Measurements from ENCODE around the gene HCFC1. TPM values are rescaled to one million over a fixed set of nuclear protein-coding genes. Genes with fewer than 3 reads are reported as not detected.

Gene HCFC1
- total RNA-seq, 1 donor from 2014 or later = 61.2 TPM

DNA sequence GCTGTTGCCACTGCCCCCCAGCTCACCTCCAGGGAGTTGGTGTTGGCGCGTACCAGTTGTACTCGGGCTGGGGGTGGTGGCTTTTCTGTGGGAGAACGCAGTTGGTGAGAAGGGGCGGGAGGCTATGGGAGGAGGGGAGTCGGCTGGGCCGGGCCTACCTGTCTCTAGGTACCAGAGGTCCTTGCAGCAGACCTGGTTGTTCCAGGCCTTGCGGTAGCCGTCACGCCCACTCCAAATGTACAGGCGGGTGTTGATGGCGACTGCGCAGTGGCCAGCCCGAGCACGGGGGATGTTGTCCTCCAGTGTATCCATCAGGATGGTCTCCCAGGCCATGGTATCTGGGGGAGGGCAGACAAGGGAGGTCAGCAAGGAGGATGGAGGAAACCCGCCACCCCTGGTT lies 11.5 kb downstream of the HCFC1 start:
- H3K27me3 ChIP-seq (ENCODE audit: insufficient read depth, low read length) = no peaks in the 10 kb centered on the region
- no peak overlapping the region for H3K4me3 ChIP-seq (ENCODE audit: insufficient read depth, low read depth, low read length)
- no peaks in the 10 kb centered on the region for H3K9me3 Mint-ChIP-seq (ENCODE audit: unreplicated experiment)
- no peaks in the 10 kb centered on the region for H3K4me1 ChIP-seq (ENCODE audit: insufficient read depth, low read length)
- no peaks in the 10 kb centered on the region for H3K9me3 ChIP-seq (ENCODE audit: insufficient read depth, low read depth, low read length)
- no peak overlapping the region for H3K27ac ChIP-seq (ENCODE audit: low read depth, low read length)
- H3K27ac Mint-ChIP-seq (ENCODE audit: unreplicated experiment) = peak overlapping the region; percentile 66
- no peak overlapping the region for H3K4me3 Mint-ChIP-seq (ENCODE audit: unreplicated experiment)
- no peak overlapping the region for H3K9ac ChIP-seq (ENCODE audit: low read length)
- peaks cover 45% of the 10 kb centered on the region for H3K79me2 ChIP-seq (ENCODE audit: insufficient read depth, low read length)
- H3K4me2 ChIP-seq (ENCODE audit: low read length) = no peak overlapping the region
- H3K36me3 Mint-ChIP-seq (ENCODE audit: low read depth, unreplicated experiment) = peaks cover 7% of the 10 kb centered on the region
- peaks cover 5% of the 10 kb centered on the region for H3K36me3 ChIP-seq (ENCODE audit: insufficient read depth, low read length)
- H4K20me1 ChIP-seq (ENCODE audit: insufficient read depth, low read length) = peaks cover 43% of the 10 kb centered on the region
- H2AFZ ChIP-seq (ENCODE audit: low read depth, low read length) = no peak overlapping the region
- H3K27me3 Mint-ChIP-seq (ENCODE audit: low read depth, unreplicated experiment) = no peaks in the 10 kb centered on the region
- H3K4me1 Mint-ChIP-seq (ENCODE audit: low read depth, unreplicated experiment) = no peaks in the 10 kb centered on the region
- DNase-seq (ENCODE audit: low read depth) (no peak), FAIRE-seq (no peak)
- TF ChIP-seq, protein P1, sequence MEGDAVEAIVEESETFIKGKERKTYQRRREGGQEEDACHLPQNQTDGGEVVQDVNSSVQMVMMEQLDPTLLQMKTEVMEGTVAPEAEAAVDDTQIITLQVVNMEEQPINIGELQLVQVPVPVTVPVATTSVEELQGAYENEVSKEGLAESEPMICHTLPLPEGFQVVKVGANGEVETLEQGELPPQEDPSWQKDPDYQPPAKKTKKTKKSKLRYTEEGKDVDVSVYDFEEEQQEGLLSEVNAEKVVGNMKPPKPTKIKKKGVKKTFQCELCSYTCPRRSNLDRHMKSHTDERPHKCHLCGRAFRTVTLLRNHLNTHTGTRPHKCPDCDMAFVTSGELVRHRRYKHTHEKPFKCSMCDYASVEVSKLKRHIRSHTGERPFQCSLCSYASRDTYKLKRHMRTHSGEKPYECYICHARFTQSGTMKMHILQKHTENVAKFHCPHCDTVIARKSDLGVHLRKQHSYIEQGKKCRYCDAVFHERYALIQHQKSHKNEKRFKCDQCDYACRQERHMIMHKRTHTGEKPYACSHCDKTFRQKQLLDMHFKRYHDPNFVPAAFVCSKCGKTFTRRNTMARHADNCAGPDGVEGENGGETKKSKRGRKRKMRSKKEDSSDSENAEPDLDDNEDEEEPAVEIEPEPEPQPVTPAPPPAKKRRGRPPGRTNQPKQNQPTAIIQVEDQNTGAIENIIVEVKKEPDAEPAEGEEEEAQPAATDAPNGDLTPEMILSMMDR (IDR thresholded peaks at IDR 0.05; ENCODE audit: insufficient read depth, low read depth, low read length) = no peak
- TF ChIP-seq EZH2 (IDR thresholded peaks at IDR 0.05; ENCODE audit: insufficient read depth, low read length) = no peak

DNA sequence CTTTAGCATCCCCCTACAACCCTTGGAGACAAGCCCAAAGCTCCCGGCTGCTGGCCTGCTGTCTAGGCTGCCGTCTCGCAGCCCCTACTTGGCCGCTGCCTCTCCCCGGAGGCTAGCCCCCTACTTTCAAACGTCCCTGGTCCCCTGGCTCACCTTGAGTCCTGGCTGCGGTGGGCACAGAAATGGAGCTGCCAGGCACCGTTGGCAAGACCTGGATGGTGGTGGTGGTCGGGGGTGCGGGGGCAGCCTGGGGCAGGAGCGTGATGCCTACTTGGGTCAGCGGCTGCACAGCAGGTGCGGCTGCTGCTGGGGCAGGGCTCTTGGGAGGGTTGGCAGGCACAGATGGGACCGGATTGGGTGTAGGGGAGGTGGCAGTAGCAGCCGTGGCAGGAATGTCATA lies 12.0 kb downstream of the HCFC1 start:
- no peak overlapping the region for H2AFZ ChIP-seq (ENCODE audit: low read depth, low read length)
- Mint-ChIP-seq H3K27ac (ENCODE audit: unreplicated experiment) (no peak overlapping the region), H3K4me1 (ENCODE audit: low read depth, unreplicated experiment) (no peaks in the 10 kb centered on the region), H3K36me3 (ENCODE audit: low read depth, unreplicated experiment) (peaks cover 7% of the 10 kb centered on the region), H3K9me3 (ENCODE audit: unreplicated experiment) (no peaks in the 10 kb centered on the region), H3K4me3 (ENCODE audit: unreplicated experiment) (no peak overlapping the region), H3K27me3 (ENCODE audit: low read depth, unreplicated experiment) (no peaks in the 10 kb centered on the region)
- no peak overlapping the region for H3K4me3 ChIP-seq (ENCODE audit: insufficient read depth, low read depth, low read length)
- H3K79me2 ChIP-seq (ENCODE audit: insufficient read depth, low read length) = peaks cover 41% of the 10 kb centered on the region
- no peaks in the 10 kb centered on the region for H3K9me3 ChIP-seq (ENCODE audit: insufficient read depth, low read depth, low read length)
- H3K4me2 ChIP-seq (ENCODE audit: low read length) = no peak overlapping the region
- no peak overlapping the region for H3K9ac ChIP-seq (ENCODE audit: low read length)
- TF ChIP-seq, protein P1 (IDR thresholded peaks at IDR 0.05; ENCODE audit: insufficient read depth, low read depth, low read length) = no peak
- no peak for TF ChIP-seq EZH2 (IDR thresholded peaks at IDR 0.05; ENCODE audit: insufficient read depth, low read length)
- H4K20me1 ChIP-seq (ENCODE audit: insufficient read depth, low read length) = peaks cover 38% of the 10 kb centered on the region
- FAIRE-seq (no peak), DNase-seq (ENCODE audit: low read depth) (no peak)
- no peaks in the 10 kb centered on the region for H3K27me3 ChIP-seq (ENCODE audit: insufficient read depth, low read length)
- no peaks in the 10 kb centered on the region for H3K4me1 ChIP-seq (ENCODE audit: insufficient read depth, low read length)
- no peak overlapping the region for H3K27ac ChIP-seq (ENCODE audit: low read depth, low read length)
- H3K36me3 ChIP-seq (ENCODE audit: insufficient read depth, low read length) = peaks cover 5% of the 10 kb centered on the region

DNA sequence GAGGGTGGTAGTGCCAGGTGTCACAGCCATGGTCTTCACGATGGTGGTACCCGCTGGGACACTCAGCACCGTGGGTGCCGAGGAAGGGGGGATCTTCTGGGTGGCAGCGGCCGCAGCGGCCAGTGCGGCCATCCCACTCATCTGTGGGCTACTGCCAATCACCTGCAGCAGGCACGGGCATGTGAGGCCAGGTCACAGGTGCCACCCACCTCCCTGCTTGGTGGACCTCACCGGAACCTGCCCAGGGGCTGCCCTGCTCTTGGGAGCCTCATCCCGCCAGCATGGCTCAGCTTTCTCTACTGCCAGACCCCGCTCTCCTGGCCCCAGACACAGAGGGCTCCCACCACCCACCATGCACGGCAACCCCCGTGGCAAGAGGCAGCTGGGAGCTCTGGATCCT lies 13.0 kb downstream of the HCFC1 start:
- no peak overlapping the region for H3K4me3 Mint-ChIP-seq (ENCODE audit: unreplicated experiment)

More for the DNA sequence above, 13.0 kb downstream of the HCFC1 start:
- no peaks in the 10 kb centered on the region for H3K27me3 Mint-ChIP-seq (ENCODE audit: low read depth, unreplicated experiment)
- H3K27ac Mint-ChIP-seq (ENCODE audit: unreplicated experiment) = no peak overlapping the region
- no peak overlapping the region for H3K4me3 ChIP-seq (ENCODE audit: insufficient read depth, low read depth, low read length)
- H3K36me3 Mint-ChIP-seq (ENCODE audit: low read depth, unreplicated experiment) = peaks cover 7% of the 10 kb centered on the region
- FAIRE-seq = no peak
- H3K36me3 ChIP-seq (ENCODE audit: insufficient read depth, low read length) = peaks cover 5% of the 10 kb centered on the region
- H3K4me2 ChIP-seq (ENCODE audit: low read length) = no peak overlapping the region
- H3K9me3 ChIP-seq (ENCODE audit: insufficient read depth, low read depth, low read length) = no peaks in the 10 kb centered on the region
- peaks cover 30% of the 10 kb centered on the region for H3K79me2 ChIP-seq (ENCODE audit: insufficient read depth, low read length)
- no peaks in the 10 kb centered on the region for H3K4me1 Mint-ChIP-seq (ENCODE audit: low read depth, unreplicated experiment)
- no peaks in the 10 kb centered on the region for H3K9me3 Mint-ChIP-seq (ENCODE audit: unreplicated experiment)
- H3K27ac ChIP-seq (ENCODE audit: low read depth, low read length) = no peak overlapping the region
- no peak overlapping the region for H3K9ac ChIP-seq (ENCODE audit: low read length)
- TF ChIP-seq, protein P1 (IDR thresholded peaks at IDR 0.05; ENCODE audit: insufficient read depth, low read depth, low read length) = no peak
- TF ChIP-seq EZH2 (IDR thresholded peaks at IDR 0.05; ENCODE audit: insufficient read depth, low read length) = no peak
- peaks cover 28% of the 10 kb centered on the region for H4K20me1 ChIP-seq (ENCODE audit: insufficient read depth, low read length)
- H3K4me1 ChIP-seq (ENCODE audit: insufficient read depth, low read length) = no peaks in the 10 kb centered on the region
- no peak overlapping the region for H2AFZ ChIP-seq (ENCODE audit: low read depth, low read length)
- no peak for DNase-seq (ENCODE audit: low read depth)
- no peaks in the 10 kb centered on the region for H3K27me3 ChIP-seq (ENCODE audit: insufficient read depth, low read length)
